GM21526 (cell line): Measurements from ENCODE around the gene GATA2.

ENCODE experiments used
- ATAC-seq: cut with Tn5 transposase; IDR thresholded peaks from one replicate; pipeline ENCODE4 v1.9.1; 2021; ENCODE audit warnings: moderate library complexity; ENCODE audit not compliant: unreplicated experiment, low FRiP score

GATA2 gene

DNA sequence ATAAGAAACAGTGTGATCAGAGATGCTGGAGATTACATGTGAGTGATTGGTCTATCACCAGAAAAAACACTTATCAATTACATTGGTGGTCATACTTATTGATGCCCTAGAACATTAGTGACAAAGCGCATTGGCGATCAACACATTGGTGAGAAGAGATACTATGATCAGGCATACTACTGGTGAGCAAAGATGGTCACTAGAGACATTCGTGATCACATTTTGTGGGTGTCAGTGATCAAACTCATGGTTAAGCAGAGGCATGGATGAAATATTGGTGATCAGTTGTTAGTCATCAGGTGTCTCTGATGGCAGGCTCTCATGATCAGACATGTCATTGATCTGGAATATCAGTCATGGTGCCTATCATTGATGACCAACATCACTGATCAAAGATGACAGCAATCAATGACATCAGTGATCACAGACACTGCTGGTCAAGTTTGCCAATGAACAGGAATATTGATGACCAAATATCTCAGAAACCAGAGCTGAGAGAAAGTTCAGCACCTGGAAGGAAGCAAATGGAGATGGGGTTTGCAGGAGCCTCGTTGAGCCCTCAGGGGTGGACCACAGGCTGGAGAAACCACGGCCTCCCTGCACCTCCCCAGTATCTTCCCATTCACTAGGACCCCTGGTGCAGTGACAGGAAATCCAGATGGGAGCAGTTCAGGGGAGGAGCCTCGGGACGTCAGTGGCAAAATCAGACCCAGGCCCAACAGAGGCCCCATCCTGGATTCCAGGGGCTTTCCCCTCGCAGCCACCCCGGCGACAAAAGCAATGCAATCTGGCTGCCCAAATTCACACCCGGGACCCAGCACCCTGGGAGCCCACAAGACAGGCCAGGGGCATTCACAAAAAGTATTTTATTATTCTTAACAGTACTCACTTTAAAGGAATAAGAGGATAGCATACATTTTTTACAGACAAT, 14.2 kb downstream of the GATA2 start:
- no peak for ATAC-seq

- no peak for ATAC-seq
Observed at GRCh38 chr3:128476659-128477058, 16.3 kb downstream of the GATA2 start.

GRCh38 chr3:128475355-128475754, 17.6 kb downstream of the GATA2 start:
- no peak for ATAC-seq

DNA sequence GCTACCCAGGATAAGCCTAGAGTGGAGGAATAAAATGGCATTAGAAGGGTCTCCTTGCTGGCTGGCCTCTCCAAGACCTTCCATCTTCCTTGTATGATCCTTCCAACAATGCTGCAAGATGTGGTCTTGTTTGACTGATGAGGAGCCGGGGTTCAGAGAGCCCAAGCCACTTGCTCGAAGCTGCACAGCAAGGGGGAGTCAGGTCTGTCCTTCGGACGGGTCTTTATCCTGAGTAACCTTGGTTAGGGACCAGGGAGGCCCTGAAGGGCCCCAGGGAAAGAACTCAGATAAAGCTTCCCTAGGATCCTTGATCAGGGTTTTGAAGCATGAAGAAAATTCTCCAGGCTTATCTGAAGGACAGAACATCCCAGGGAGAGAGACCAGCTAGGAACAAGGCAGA, 19.3 kb downstream of the GATA2 start:
- ATAC-seq = no peak

- ATAC-seq = no peak
Observed at GRCh38 chr3:128473180-128473519, 19.9 kb downstream of the GATA2 start.

DNA sequence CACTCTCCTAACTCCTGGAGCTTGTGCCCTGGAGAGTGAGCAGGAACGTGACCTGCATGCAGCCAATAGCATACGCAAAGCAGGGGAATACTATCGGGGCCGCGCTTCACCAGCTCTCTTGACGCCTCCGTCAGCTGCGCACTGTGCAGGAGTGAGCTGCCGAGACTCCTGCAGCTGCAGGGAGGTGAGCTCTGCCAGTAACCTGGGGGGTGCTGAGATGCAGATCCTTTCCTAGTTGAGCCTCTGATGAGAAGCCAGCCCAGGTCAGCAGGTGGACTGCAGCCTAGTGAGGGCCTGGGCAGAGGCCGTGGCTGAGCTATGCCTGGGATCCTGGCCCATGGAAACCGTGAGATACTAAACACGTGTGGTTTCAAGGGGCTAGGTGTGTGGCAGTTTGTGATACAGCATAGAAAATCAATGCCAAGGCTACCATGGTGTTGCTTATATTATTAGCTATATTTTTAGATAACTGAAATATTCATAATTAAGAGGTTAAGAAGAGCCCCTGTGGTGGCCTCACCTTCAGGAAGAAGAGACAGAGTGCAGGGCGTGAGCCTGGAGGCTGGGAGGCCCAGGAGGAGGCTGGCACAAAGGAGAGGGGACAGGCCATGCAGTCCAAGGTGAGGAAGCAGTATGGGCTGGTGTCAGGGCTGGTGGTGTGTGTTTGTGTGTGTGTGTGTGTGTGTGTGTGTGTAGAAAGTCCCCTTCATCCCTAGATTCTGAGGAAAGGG, 20.4 kb downstream of the GATA2 start:
- ATAC-seq = no peak

GRCh38 chr3:128471720-128472119, 21.3 kb downstream of the GATA2 start:
- no peak for ATAC-seq

- no peak for ATAC-seq
Observed at GRCh38 chr3:128471110-128471509, 21.9 kb downstream of the GATA2 start.

GRCh38 chr3:128470134-128470899, 22.7 kb downstream of the GATA2 start:
- ATAC-seq = no peak

- ATAC-seq = no peak
Observed at GRCh38 chr3:128469556-128469955, 23.4 kb downstream of the GATA2 start.

DNA sequence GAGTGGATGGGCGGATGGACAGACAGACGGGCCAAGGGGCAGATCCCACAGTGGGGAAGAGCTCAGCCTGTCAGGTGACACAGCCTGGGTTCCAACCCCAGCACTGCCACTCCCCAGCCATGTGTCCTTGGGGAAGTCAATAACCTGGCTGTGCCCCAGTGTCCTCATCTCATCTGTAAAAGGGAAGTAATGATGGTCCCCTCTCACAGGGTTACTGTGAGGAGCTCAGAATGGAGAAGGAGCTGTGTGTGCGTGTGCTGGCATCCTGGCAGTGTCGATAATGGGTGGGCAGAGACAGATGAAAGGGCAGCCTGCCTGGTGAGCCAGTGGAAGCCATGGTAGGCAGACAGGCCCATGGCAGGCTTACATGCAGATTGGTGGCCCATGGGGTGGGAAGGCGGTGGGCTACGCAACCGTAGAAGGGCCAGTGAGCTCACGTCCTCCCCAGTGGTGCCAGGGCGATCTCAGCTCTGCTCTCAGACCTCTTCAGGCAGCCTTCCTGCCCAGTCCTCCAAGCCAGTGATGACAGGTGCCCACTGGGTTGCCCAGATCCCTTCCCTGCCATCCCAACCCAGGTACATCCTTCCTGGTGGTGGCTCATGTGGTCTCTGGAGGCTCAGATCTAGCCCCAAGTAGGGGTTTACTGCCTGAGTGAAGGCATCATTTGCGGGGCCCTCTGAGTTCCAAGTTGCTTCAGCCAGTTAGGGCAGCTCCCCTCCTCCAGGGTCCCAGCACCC, 24.0 kb downstream of the GATA2 start:
- no peak for ATAC-seq

DNA sequence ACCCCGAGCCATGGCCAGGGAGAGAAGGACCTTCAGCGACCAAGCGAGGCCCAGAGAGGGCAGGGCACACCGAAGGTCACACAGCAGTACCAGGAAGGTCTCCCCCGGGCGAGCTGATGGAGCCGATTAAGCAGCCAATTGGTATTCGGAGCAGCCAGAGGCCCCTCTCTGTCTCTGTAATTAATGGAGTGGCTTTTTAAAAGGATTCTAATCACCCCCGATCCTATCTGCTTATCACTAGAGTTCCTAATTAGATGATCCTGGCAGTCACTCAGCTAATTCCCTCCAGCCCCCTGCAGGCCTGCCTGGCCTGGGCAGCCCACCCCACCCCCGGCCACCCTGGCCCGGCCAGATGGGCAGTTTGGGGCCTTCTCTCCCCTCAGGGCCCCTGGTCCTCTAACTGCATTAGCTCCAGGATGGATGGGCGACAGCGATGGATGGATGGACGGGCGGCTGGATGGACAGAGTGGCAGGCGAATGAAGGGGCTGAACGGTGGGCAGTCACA, 24.7 kb downstream of the GATA2 start:
- ATAC-seq = no peak

DNA sequence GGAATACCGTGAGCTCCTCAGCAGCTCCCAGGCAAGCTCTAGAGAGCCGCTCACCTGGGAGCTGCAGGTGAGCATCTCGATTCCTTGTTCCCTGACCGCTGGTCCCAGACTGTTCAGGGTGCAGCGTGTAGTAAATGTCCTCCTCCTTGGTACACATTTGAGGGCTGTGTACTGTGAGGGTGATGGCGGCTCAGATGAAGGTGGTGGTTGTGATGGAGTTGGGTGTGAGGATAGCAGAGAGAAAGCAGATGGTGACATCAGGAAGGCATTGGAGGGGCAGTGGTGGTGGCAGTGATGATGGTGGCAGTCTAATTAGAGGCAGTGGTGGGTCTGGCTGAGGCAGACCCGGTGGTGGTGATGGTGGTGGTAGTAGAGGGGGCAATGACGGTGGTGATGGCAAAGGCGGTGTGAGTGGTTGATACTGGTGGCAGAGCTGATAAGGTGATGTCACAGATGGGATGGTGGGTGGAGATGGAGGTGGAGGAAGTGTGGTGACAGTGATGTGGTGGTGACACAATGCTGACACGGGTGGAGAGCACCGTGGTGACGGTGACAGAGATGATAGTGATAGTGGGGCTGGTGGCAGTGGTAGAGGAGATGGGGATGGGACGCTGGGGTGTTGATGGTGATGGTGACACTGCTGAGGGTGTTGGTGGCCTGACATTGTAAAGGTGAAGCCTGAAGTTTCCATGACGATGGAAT, 26.0 kb downstream of the GATA2 start, which contains the start of gene DNAJB8:
Gene DNAJB8, minus strand, starts transcription at position 51 of the 702 bp plus-strand sequence. CDS start 3,645 bp downstream, outside the sequence.
- no peak for ATAC-seq

- ATAC-seq = no peak
Observed at GRCh38 chr3:128464702-128465101, 28.3 kb downstream of the GATA2 start.

GRCh38 chr3:128464188-128464587, 28.8 kb downstream of the GATA2 start:
- no peak for ATAC-seq

- ATAC-seq = no peak
Observed at GRCh38 chr3:128463771-128464170, 29.2 kb downstream of the GATA2 start.

DNA sequence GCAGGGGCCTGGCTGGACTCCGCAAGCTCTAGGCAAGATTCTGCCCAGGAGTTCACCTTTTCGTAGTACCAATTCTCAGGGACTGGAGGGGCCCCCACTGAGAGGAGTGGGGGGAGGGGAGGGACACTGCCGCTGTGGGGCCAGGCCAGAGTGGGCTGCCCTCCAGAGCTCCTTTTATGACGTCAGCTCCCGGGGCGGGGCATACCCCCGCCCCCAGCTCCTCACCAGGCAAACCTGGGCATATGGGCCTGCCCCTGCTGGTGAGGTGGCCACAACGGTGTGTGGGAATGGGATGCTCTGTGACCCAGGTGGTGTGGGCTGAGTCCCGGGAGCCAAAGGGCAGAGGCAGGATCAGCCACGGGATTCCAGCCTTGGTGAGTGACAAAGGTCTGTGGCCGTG, 29.6 kb downstream of the GATA2 start:
- ATAC-seq = no peak

DNA sequence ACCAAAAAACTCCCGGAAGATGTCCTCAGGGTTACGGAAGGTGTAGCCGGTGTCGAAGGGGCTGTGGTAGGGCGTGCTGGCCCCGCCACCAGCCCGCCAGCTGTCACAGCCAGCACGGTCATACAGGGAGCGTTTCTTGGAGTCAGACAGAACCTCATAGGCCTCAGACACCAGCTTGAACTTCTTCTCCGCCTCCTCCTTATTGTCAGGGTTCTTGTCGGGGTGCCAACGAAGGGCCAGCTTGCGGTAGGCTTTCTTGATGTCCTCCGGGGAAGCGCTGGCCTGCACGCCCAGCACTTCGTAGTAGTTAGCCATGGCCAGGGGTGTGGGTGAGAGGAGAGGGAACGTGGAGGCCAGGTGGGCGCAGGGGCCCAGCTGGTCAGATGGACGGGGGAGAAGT, 30.1 kb downstream of the GATA2 start:
- no peak for ATAC-seq

GRCh38 chr3:128462341-128462910, 30.6 kb downstream of the GATA2 start:
- no peak for ATAC-seq
